H1 (cell line): Measurements from ENCODE around the gene RPUSD4. TPM values are rescaled to one million over a fixed set of nuclear protein-coding genes. Genes with fewer than 3 reads are reported as not detected.

Source experiments
- RNF2 ChIP-seq: fragments of 200-900, 300-1000 bp; sonication (generic); IDR thresholded peaks from 2 replicates; pipeline ENCODE4 v1.7.1; 2016; ENCODE audit warnings: borderline replicate concordance, low read depth, mild to moderate bottlenecking, antibody characterized with exemption, low read length; ENCODE audit not compliant: poor library complexity, severe bottlenecking; ENCODE audit errors: missing control alignments
- TAF1 ChIP-seq: IDR thresholded peaks from 2 replicates; pipeline ENCODE4 v1.6.1; 2011; ENCODE audit warnings: mild to moderate bottlenecking, low read depth, low read length
- polyA plus RNA-seq, 7 experiments: library from polyadenylated mRNA; depleted of rRNA in 3 of 7; stranded (reverse) in 5 of 7; unstranded in 2 of 7; fragments of >200 nt in 5 of 7; fragments of 200-250 nt in 2 of 7; gene quantifications; 1 replicate in 5 of 7; 2 replicates in 1 of 7; 4 replicates in 1 of 7; pipeline versions ENCODE4 v1.2.1 to v1.2.3, GENCODE V29; 2011 to 2013; ENCODE audit warnings: missing spikeins in 2 of 7, mixed read lengths in 2 of 7
- total RNA-seq: library from RNA; stranded (reverse); fragmentation: NEBNext Ultra II Directional; extraction: Animal tissue kit (Norgen Biotek cat#: 25700); gene quantifications from 2 replicates; pipeline ENCODE4 v1.2.1, GENCODE V29; 2021

The RPUSD4 gene
- total and polyA plus RNA-seq, 2 of the 8 experiments (the other 6 are each of a cell fraction or from before 2014, with no cell fraction given), result 36.1 to 50.7 TPM

- TF ChIP-seq RNF2 (no peak), TAF1 (no peak)
- TF ChIP-seq, all 59 proteins: peak for 0
Observed at GRCh38 chr11:126188332-126189108, 22.9 kb downstream of the RPUSD4 start (continued).
